AG04450 (cell line): ENCODE data around the gene ZNF366. TPM values are rescaled to one million over a fixed set of nuclear protein-coding genes. Genes with fewer than 3 reads are reported as not detected.

Experiments used
- CTCF ChIA-PET: fragments of 300-600, 350-600 bp; formaldehyde crosslinking; extraction: SDS; loops from one replicate; lab custom pipeline; 2022; ENCODE audit warnings: antibody characterized with exemption, inconsistent platforms; lab: Charles Lee
- POLR2A ChIA-PET: fragments of 350-600 bp; formaldehyde crosslinking; extraction: SDS; loops from one replicate; lab custom pipeline; 2021; ENCODE audit warnings: antibody characterized with exemption, inconsistent platforms; lab: Yijun Ruan, JAX
- DNase-seq: peaks from one replicate; pipeline ENCODE4 v3.0.0-alpha.2; 2011; ENCODE audit warnings: low read depth, low spot score
- H3K27ac ChIP-seq: one replicate; pipeline ENCODE4 v1.5.1; 2012; ENCODE audit warnings: low read depth, low read length, control low read depth
- H3K27me3 ChIP-seq: one replicate; pipeline ENCODE4 v1.6.0; 2012; ENCODE audit warnings: low read length; ENCODE audit not compliant: control insufficient read depth, insufficient read depth
- H3K4me3 ChIP-seq: 2 replicates; pipeline ENCODE4 v1.5.1; 2011; ENCODE audit warnings: mild to moderate bottlenecking, low read depth, low read length, control low read depth
- H3K9me3 ChIP-seq: 2 replicates; pipeline ENCODE4 v1.5.1; 2012; ENCODE audit warnings: low read length; ENCODE audit not compliant: control insufficient read depth, insufficient read depth
- CTCF ChIP-seq: IDR thresholded peaks from 2 replicates; pipeline ENCODE4 v1.5.1; 2011; ENCODE audit warnings: low read depth, low read length, control low read depth, inconsistent platforms
- polyA plus RNA-seq: library from polyadenylated mRNA; depleted of rRNA; stranded (reverse); fragments of >200 nt; gene quantifications from 2 replicates; pipeline ENCODE4 v1.2.3, GENCODE V29; 2011

The ZNF366 gene
- polyA plus RNA-seq, 1 experiment = not detected

GRCh38 chr5:72417333-72418062 is 89.7 kb downstream of the ZNF366 start:
- H3K9me3 ChIP-seq = peaks cover 9% of the 10 kb centered on the region
- ChIA-PET CTCF (no interaction called here), POLR2A (no interaction called here)
- TF ChIP-seq CTCF = no peak
- H3K27me3 ChIP-seq = no peaks in the 10 kb centered on the region
- no peak overlapping the region for H3K27ac ChIP-seq
- DNase-seq = no peak
- H3K4me3 ChIP-seq = no peak overlapping the region

GRCh38 chr5:72415616-72416325 is 91.4 kb downstream of the ZNF366 start:
- Histone ChIP-seq H3K9me3 (peaks cover 9% of the 10 kb centered on the region), H3K27ac (no peak overlapping the region), H3K27me3 (no peaks in the 10 kb centered on the region), H3K4me3 (no peak overlapping the region)
- CTCF ChIA-PET = interaction anchor here (1.1 to 1.2 kb wide), 2 partner anchors 49 to 104 kb away, joined by 3 read pairs; no protein-coding TSS in a partner anchor
- TF ChIP-seq CTCF = no peak
- no peak for DNase-seq
- POLR2A ChIA-PET = no interaction called here

- Histone ChIP-seq H3K4me3 (no peak overlapping the region), H3K27ac (no peak overlapping the region), H3K9me3 (peaks cover 4% of the 10 kb centered on the region; the same call in 1 of the 2 replicates), H3K27me3 (no peaks in the 10 kb centered on the region)
- TF ChIP-seq CTCF = peak; percentile 38
- CTCF ChIA-PET = interaction anchor here (0.7 to 1.4 kb wide), 3 partner anchors 25 to 439 kb away, joined by 3 to 5 read pairs (median 3); no protein-coding TSS in a partner anchor
- POLR2A ChIA-PET = interaction anchor here (1.2 kb wide), 1 partner anchor 404 kb away, joined by 6 read pairs; the partner anchor contains the start of gene TNPO1
- no peak for DNase-seq
Observed at GRCh38 chr5:72412283-72413055, 94.7 kb downstream of the ZNF366 start.

- Histone ChIP-seq H3K9me3 (no peaks in the 10 kb centered on the region), H3K27me3 (no peaks in the 10 kb centered on the region), H3K27ac (no peak overlapping the region), H3K4me3 (no peak overlapping the region)
- ChIA-PET POLR2A (no interaction called here), CTCF (interaction anchor here (1.0 kb wide), 1 partner anchor 44 kb away, joined by 4 read pairs; no protein-coding TSS in a partner anchor)
- DNase-seq = no peak
- TF ChIP-seq CTCF = no peak
Observed at GRCh38 chr5:72410688-72411295, 96.4 kb downstream of the ZNF366 start.
